ENCODE measurements around the gene RUFY1. TPM values are rescaled to one million over a fixed set of nuclear protein-coding genes. Genes with fewer than 3 reads are reported as not detected.

The RUFY1 gene
- total RNA-seq, 1 experiment from 2014 or later: 45.7 TPM

DNA sequence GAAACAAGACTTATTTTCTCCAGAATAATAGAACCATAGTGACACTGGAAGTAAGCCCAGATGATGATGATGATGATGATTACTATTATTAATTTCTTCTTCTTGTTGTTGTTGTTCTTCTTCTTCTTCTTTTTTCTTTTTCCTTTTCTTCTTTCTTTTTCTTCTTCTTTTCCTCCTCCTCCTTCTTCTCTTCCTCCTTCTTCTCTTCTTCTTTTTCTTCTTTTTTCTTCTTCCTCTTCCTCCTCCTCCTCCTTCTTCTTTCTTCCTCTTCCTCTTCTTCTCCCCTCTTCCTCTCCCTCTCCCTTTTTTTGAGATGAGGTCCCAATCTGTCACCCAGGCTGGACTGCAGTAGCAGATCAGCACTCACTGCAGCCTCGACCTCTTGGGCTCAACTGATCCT, 40.5 kb upstream of the RUFY1 start:
- no peak overlapping the region for H3K14ac ChIP-seq (ENCODE audit: insufficient read depth, low read length)
- no peak overlapping the region for H4K8ac ChIP-seq (replicated peaks; ENCODE audit: insufficient read length, low read depth, low read length)
- H3K23ac ChIP-seq (ENCODE audit: insufficient read length, low read depth, low read length): no peak overlapping the region
- no peak overlapping the region for H3K9ac ChIP-seq (ENCODE audit: extremely low read depth, insufficient read length, low read length)
- H3K27me3 ChIP-seq (ENCODE audit: insufficient read depth, low read length): no peaks in the 10 kb centered on the region
- no peaks in the 10 kb centered on the region for H3K4me1 ChIP-seq (ENCODE audit: insufficient read depth, low read length)
- H3K79me2 ChIP-seq (ENCODE audit: insufficient read depth, low read length): no peaks in the 10 kb centered on the region
- no peak overlapping the region for H3K4me3 Mint-ChIP-seq
- no peak overlapping the region for H3K56ac ChIP-seq (ENCODE audit: insufficient read length, low read depth, low read length)
- H2BK5ac ChIP-seq (ENCODE audit: insufficient read length, low read length): no peak overlapping the region
- H3K4me1 Mint-ChIP-seq: peaks cover 30 to 36% of the 10 kb centered on the region in 2 experiments
- no peak overlapping the region for H3K18ac ChIP-seq (ENCODE audit: insufficient read length, low read depth, low read length)
- H3K27ac Mint-ChIP-seq: no peak overlapping the region
- H2AFZ ChIP-seq (ENCODE audit: low read length): no peak overlapping the region
- no CpG with 5 or more reads among the region's 1 CpG for WGBS (ENCODE audit: extremely low coverage, insufficient read length, low lambda C conversion rate)
- no peak overlapping the region for H2BK120ac ChIP-seq (ENCODE audit: low read depth, low read length, poor library complexity, severe bottlenecking)
- H2BK12ac ChIP-seq (ENCODE audit: insufficient read length, low read depth, low read length): no peak overlapping the region
- DNase-seq: no peak
- H3K23me2 ChIP-seq (ENCODE audit: insufficient read length, low read depth, low read length, poor library complexity, severe bottlenecking): no peaks in the 10 kb centered on the region
- H4K20me1 ChIP-seq (ENCODE audit: control insufficient read depth, insufficient read depth, insufficient read length): no peaks in the 10 kb centered on the region
- H3K27ac ChIP-seq (ENCODE audit: insufficient read length, low read depth, low read length): no peak overlapping the region
- H3K27me3 Mint-ChIP-seq (ENCODE audit: low read depth): no peaks in the 10 kb centered on the region
- no peak overlapping the region for H3T11ph ChIP-seq (ENCODE audit: low read length)
- no peak overlapping the region for H3K4me2 ChIP-seq (ENCODE audit: insufficient read depth, insufficient read length, low read length)
- H3K36me3 Mint-ChIP-seq (ENCODE audit: insufficient read depth in 1 of 3, low read depth in 3 of 3): no peaks in the 10 kb centered on the region; a peak in 1 of 7 replicates
- H4K5ac ChIP-seq (ENCODE audit: insufficient read length, low read depth, low read length): no peak overlapping the region
- H4K91ac ChIP-seq (ENCODE audit: insufficient read length, low read depth, low read length): no peak overlapping the region
- no peaks in the 10 kb centered on the region for H3K9me3 Mint-ChIP-seq
- H3K79me1 ChIP-seq (ENCODE audit: insufficient read depth, low read depth, low read length, poor library complexity, severe bottlenecking): no peaks in the 10 kb centered on the region
- H2BK15ac ChIP-seq (ENCODE audit: low read depth, low read length): no peak overlapping the region
- no peaks in the 10 kb centered on the region for H3K9me3 ChIP-seq (ENCODE audit: control insufficient read depth, low read depth, low read length)
- no peak overlapping the region for H3K4ac ChIP-seq (ENCODE audit: low read depth, low read length)
- no peak overlapping the region for H2AK5ac ChIP-seq (ENCODE audit: insufficient read length, low read length)
- no peak overlapping the region for H2BK20ac ChIP-seq (ENCODE audit: low read depth, low read length, poor library complexity, severe bottlenecking)
- TF ChIP-seq CTCF (conservative IDR thresholded peaks at IDR 0.05): no peak

Measured in H9 (cell line).